HL-60/S4 treated with retinoic acid at 250 ng/mL for 4 days and 3 days (cell line): ENCODE data around the gene PRC1.

Experiments
- in situ Hi-C: fragments of 300-500 bp; cut with MboI; formaldehyde crosslinking; loops from 2 replicates; pipeline ENCODE4 v1.7.0; 2022; ENCODE audit warnings: low sequenced_read_pairs

Gene PRC1

GRCh38 chr15:90956274-90957030, 37.9 kb downstream of the PRC1 start:
- in situ Hi-C loops, result loop anchor here (25.0 kb wide), 1 partner anchor 306 kb away; no protein-coding TSS in a partner anchor

- in situ Hi-C loops, result loop anchor here (25.0 kb wide), 1 partner anchor 307 kb away; no protein-coding TSS in a partner anchor
These were observed 38.6 kb downstream of the PRC1 start for GRCh38 chr15:90955624-90956273.

- in situ Hi-C loops, result loop anchor here (25.0 kb wide), 1 partner anchor 307 kb away; no protein-coding TSS in a partner anchor
These were observed 39.4 kb downstream of the PRC1 start, which contains the start of gene RCCD1 for GRCh38 chr15:90954712-90955623. RCCD1 (plus strand) TSS chr15:90954884; CDS start chr15:90956735, 1,851 bp downstream.

GRCh38 chr15:90953947-90954711, 40.2 kb downstream of the PRC1 start:
- in situ Hi-C loops, result loop anchor here (25.0 kb wide), 1 partner anchor 308 kb away; no protein-coding TSS in a partner anchor

GRCh38 chr15:90952901-90953677, 41.2 kb downstream of the PRC1 start:
- in situ Hi-C loops, result loop anchor here (25.0 kb wide), 1 partner anchor 309 kb away; no protein-coding TSS in a partner anchor

- in situ Hi-C loops, result loop anchor here (25.0 kb wide), 1 partner anchor 312 kb away; no protein-coding TSS in a partner anchor
These were observed 43.7 kb downstream of the PRC1 start for GRCh38 chr15:90950676-90951075.

- in situ Hi-C loops, result loop anchor here (25.0 kb wide), 1 partner anchor 312 kb away; no protein-coding TSS in a partner anchor
These were observed 44.2 kb downstream of the PRC1 start for GRCh38 chr15:90949979-90950675.

GRCh38 chr15:90948506-90948905, 45.8 kb downstream of the PRC1 start:
- in situ Hi-C loops, result no loop called here

- in situ Hi-C loops, result no loop called here
These were observed 46.6 kb downstream of the PRC1 start for GRCh38 chr15:90947577-90948357.

GRCh38 chr15:90946941-90947576, 47.3 kb downstream of the PRC1 start:
- in situ Hi-C loops, result no loop called here

- in situ Hi-C loops, result no loop called here
These were observed 47.8 kb downstream of the PRC1 start for GRCh38 chr15:90946538-90946937.

GRCh38 chr15:90945091-90945490, 49.2 kb downstream of the PRC1 start:
- in situ Hi-C loops, result no loop called here

- in situ Hi-C loops, result no loop called here
These were observed 51.8 kb downstream of the PRC1 start for GRCh38 chr15:90942354-90943120.

GRCh38 chr15:90941038-90941437, 53.3 kb downstream of the PRC1 start:
- in situ Hi-C loops, result no loop called here

- in situ Hi-C loops, result no loop called here
These were observed 54.6 kb downstream of the PRC1 start for GRCh38 chr15:90939756-90940155.

- in situ Hi-C loops, result no loop called here
These were observed 56.1 kb downstream of the PRC1 start for GRCh38 chr15:90938261-90938660.

GRCh38 chr15:90936823-90937222, 57.5 kb downstream of the PRC1 start:
- in situ Hi-C loops, result no loop called here
